Panc1 (cell line): ENCODE results near the gene RBP2. TPM values are rescaled to one million over a fixed set of nuclear protein-coding genes. Genes with fewer than 3 reads are reported as not detected.

Source experiments
- ATAC-seq: fragments of 200-7000 bp; cut with Tn5 transposase; 2 replicates; pipeline ENCODE4 v1.9.1; 2020; ENCODE audit warnings: mild to moderate bottlenecking, moderate library complexity
- BruUV-seq: library from RNA; stranded (reverse); fragments of 400-500 nt; replicated peaks from 2 replicates; lab custom pipeline; 2021; lab: Mats Ljungman, UMichigan
- CTCF ChIA-PET: fragments of 300-600 bp; sonication (Branson Sonifier 250); formaldehyde crosslinking; loops from one replicate; lab custom pipeline; 2022; ENCODE audit warnings: antibody characterized with exemption; lab: Charles Lee
- POLR2A ChIA-PET: fragments of 300-600 bp; sonication (Branson Sonifier 250); formaldehyde crosslinking; loops from one replicate; lab custom pipeline; 2022; ENCODE audit warnings: antibody characterized with exemption; lab: Charles Lee
- DNase-seq: peaks from one replicate; pipeline ENCODE4 v3.0.0-alpha.2; 2010; ENCODE audit warnings: low read depth, low spot score
- H3K27ac ChIP-seq: 2 replicates; pipeline ENCODE4 v1.5.1; 2011; ENCODE audit warnings: mild to moderate bottlenecking, low read length, inconsistent platforms
- H3K27me3 ChIP-seq: fragments of 200-500 bp; sonication (Bioruptor generic); 2 replicates; pipeline ENCODE4 v1.6.0; 2014; ENCODE audit warnings: low read length, inconsistent platforms; ENCODE audit not compliant: control insufficient read depth, insufficient read depth
- H3K36me3 ChIP-seq: fragments of 200-500 bp; sonication (Bioruptor generic); 2 replicates; pipeline ENCODE4 v1.5.1; 2014; ENCODE audit warnings: inconsistent platforms, mild to moderate bottlenecking, low read length, moderate library complexity; ENCODE audit not compliant: control insufficient read depth, insufficient read depth
- H3K4me1 ChIP-seq: 2 replicates; pipeline ENCODE4 v1.5.1; 2011; ENCODE audit warnings: inconsistent platforms, mild to moderate bottlenecking, low read length, moderate library complexity; ENCODE audit not compliant: control insufficient read depth, insufficient read depth
- H3K4me3 ChIP-seq, 2 experiments: 2 replicates each; pipeline ENCODE4 v1.5.1; 2011 to 2012; ENCODE audit warnings: low read depth in 2 of 2, low read length in 2 of 2, mild to moderate bottlenecking in 2 of 2, inconsistent platforms in 1 of 2, moderate library complexity in 1 of 2
- H3K9me3 ChIP-seq: fragments of 200-500 bp; sonication (Bioruptor generic); 2 replicates; pipeline ENCODE4 v1.5.1; 2014; ENCODE audit warnings: low read depth, mild to moderate bottlenecking, inconsistent platforms, low read length, moderate library complexity; ENCODE audit not compliant: control insufficient read depth, insufficient read depth
- CTCF ChIP-seq: fragments of 450-650 bp; IDR thresholded peaks from 2 replicates; pipeline ENCODE4 v1.5.1; 2017; ENCODE audit warnings: mild to moderate bottlenecking
- POLR2AphosphoS5 ChIP-seq: IDR thresholded peaks from 2 replicates; pipeline ENCODE4 v1.6.1; 2012; ENCODE audit warnings: mild to moderate bottlenecking, low read depth, low read length, moderate library complexity
- SIN3A ChIP-seq: IDR thresholded peaks from 2 replicates; pipeline ENCODE4 v1.6.1; 2012; ENCODE audit warnings: low read depth, mild to moderate bottlenecking, low read length, moderate library complexity, borderline replicate concordance; ENCODE audit not compliant: insufficient read depth
- TCF7L2 ChIP-seq: IDR thresholded peaks from 2 replicates; pipeline ENCODE4 v1.6.1; 2011; ENCODE audit warnings: mild to moderate bottlenecking, low read depth, low read length, inconsistent platforms
- in situ Hi-C: cut with HindIII; loops from 2 replicates; pipeline ENCODE4 v1.10.0; 2016; ENCODE audit warnings: low sequenced_read_pairs, low pct_unique_long_range_greater_than_20kb
- intact Hi-C: fragments of 100-400 bp; cut with micrococcal nuclease; formaldehyde crosslinking; loops from one replicate; pipeline ENCODE4 v1.10.0; 2022; ENCODE audit not compliant: unreplicated experiment
- total RNA-seq: library from RNA; stranded (reverse); gene quantifications from one replicate; pipeline ENCODE4 v1.2.1, GENCODE V29; 2021; ENCODE audit not compliant: unreplicated experiment
- TF ChIP-seq, protein P1 (sequence below), 2 experiments: IDR thresholded peaks; 2 replicates each; pipeline ENCODE4 v1.6.1; 2011 to 2012; ENCODE audit warnings: low read depth in 2 of 2, control low read depth in 1 of 2, low read length in 1 of 2, mild to moderate bottlenecking in 1 of 2, moderate library complexity in 1 of 2; ENCODE audit not compliant: insufficient read depth in 1 of 2

RBP2 gene
- total RNA-seq, 1 experiment from 2014 or later: not detected

DNA sequence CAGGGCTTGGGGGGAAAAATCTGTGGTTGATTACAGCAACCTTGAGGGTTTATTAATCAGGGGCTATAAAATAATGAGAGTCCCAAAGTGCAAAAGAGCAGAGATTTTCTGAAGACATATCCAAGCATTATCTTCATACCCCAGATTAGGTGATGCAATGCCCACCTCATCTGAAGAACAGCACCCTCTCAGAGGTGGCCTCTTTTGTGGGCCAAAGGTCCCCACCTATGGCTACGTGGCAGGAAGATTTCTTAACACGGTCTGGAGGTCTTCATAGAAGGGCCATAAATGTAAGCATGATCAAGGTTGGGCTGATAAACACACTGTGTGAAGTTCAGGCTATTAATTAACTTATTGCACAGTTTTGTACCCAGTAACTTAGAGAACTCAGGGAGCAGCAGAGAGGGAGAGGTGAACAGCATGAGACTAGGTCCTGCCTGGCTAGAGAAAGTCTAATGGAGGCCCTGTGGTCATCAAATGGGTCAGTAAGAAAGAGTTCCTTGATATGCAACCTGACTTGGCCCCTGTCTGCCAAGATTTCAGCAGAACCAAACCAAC is 29.6 kb upstream of the RBP2 start:
- H3K27me3 ChIP-seq: no peaks in the 10 kb centered on the region
- no peaks in the 10 kb centered on the region for H3K36me3 ChIP-seq
- no peaks in the 10 kb centered on the region for H3K4me1 ChIP-seq
- no peak overlapping the region for H3K27ac ChIP-seq
- no peaks in the 10 kb centered on the region for H3K9me3 ChIP-seq
- CTCF ChIA-PET: no interaction called here
- no peak for DNase-seq
- no peak for TF ChIP-seq CTCF
- no peak for TF ChIP-seq SIN3A
- TF ChIP-seq, protein P1, sequence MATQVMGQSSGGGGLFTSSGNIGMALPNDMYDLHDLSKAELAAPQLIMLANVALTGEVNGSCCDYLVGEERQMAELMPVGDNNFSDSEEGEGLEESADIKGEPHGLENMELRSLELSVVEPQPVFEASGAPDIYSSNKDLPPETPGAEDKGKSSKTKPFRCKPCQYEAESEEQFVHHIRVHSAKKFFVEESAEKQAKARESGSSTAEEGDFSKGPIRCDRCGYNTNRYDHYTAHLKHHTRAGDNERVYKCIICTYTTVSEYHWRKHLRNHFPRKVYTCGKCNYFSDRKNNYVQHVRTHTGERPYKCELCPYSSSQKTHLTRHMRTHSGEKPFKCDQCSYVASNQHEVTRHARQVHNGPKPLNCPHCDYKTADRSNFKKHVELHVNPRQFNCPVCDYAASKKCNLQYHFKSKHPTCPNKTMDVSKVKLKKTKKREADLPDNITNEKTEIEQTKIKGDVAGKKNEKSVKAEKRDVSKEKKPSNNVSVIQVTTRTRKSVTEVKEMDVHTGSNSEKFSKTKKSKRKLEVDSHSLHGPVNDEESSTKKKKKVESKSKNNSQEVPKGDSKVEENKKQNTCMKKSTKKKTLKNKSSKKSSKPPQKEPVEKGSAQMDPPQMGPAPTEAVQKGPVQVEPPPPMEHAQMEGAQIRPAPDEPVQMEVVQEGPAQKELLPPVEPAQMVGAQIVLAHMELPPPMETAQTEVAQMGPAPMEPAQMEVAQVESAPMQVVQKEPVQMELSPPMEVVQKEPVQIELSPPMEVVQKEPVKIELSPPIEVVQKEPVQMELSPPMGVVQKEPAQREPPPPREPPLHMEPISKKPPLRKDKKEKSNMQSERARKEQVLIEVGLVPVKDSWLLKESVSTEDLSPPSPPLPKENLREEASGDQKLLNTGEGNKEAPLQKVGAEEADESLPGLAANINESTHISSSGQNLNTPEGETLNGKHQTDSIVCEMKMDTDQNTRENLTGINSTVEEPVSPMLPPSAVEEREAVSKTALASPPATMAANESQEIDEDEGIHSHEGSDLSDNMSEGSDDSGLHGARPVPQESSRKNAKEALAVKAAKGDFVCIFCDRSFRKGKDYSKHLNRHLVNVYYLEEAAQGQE (IDR thresholded peaks at IDR 0.05; ENCODE audit: insufficient read depth in 1 of 2, low read depth in 2 of 2, low read length in 1 of 2): no peak
- TF ChIP-seq POLR2AphosphoS5: no peak
- TF ChIP-seq TCF7L2: no peak
- BruUV-seq: no TSS peak
- in situ Hi-C loops (no loop called here), intact Hi-C loops (no loop called here)
- ATAC-seq: no peak
- no peak overlapping the region for H3K4me3 ChIP-seq
- POLR2A ChIA-PET: interaction anchor here (1.0 kb wide), 1 partner anchor 116 kb away, joined by 4 read pairs; the partner anchor contains the start of gene COPB2

DNA sequence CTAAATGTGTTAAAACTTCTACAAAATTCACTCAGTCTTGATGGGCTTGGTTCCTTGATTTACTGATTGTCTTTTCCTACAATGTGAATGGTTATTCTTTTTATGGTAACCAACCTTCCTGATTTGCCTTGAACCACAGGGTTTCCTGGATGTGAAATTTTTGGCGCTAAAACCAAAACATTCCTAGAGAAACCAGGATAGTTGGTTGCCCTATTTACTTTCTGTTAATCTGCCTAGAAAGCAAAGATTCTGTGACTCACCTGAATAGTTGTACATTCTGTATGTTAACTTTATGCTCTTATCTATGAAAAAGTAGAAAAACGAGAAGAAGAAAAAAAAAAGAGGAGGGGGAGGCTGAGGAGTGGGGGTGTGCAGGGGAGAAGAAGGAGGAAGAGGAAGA is 23.2 kb upstream of the RBP2 start:
- no peaks in the 10 kb centered on the region for H3K36me3 ChIP-seq
- ATAC-seq (no peak), DNase-seq (no peak)
- no peaks in the 10 kb centered on the region for H3K9me3 ChIP-seq
- in situ Hi-C loops (no loop called here), intact Hi-C loops (no loop called here)
- no peaks in the 10 kb centered on the region; the same call in 1 of the 2 replicates for H3K27me3 ChIP-seq
- ChIA-PET CTCF (no interaction called here), POLR2A (no interaction called here)
- no peak overlapping the region for H3K27ac ChIP-seq
- no peaks in the 10 kb centered on the region for H3K4me1 ChIP-seq
- BruUV-seq: no TSS peak
- TF ChIP-seq POLR2AphosphoS5: no peak
- TF ChIP-seq, protein P1 (IDR thresholded peaks at IDR 0.05; ENCODE audit: insufficient read depth in 1 of 2, low read depth in 2 of 2, low read length in 1 of 2): no peak
- TF ChIP-seq CTCF: no peak
- TF ChIP-seq TCF7L2: no peak
- no peak for TF ChIP-seq SIN3A
- no peak overlapping the region for H3K4me3 ChIP-seq
